MM.1S (cell line): ENCODE results near the gene KCNQ1.

Source experiments
- DNase-seq: peaks from one replicate; pipeline ENCODE4 v3.0.0-alpha.2; 2015
- H2AFZ ChIP-seq: fragments of 300-600 bp; sonication (generic); 2 replicates; pipeline ENCODE4 v1.6.0; 2016; ENCODE audit warnings: antibody characterized with exemption, low read length
- H3F3A ChIP-seq: fragments of 300-600 bp; sonication (generic); 2 replicates; pipeline ENCODE4 v1.6.1; 2016; ENCODE audit warnings: mild to moderate bottlenecking, antibody characterized with exemption, low read length, moderate library complexity, mixed read lengths; ENCODE audit not compliant: insufficient read depth
- H3K27ac ChIP-seq: fragments of 300-600 bp; sonication (generic); 2 replicates; pipeline ENCODE4 v1.5.1; 2016; ENCODE audit warnings: mild to moderate bottlenecking, low read length
- H3K27me3 ChIP-seq: fragments of 300-600 bp; sonication (generic); replicated peaks from 2 replicates; pipeline ENCODE4 v1.6.0; 2016; ENCODE audit warnings: low read length; ENCODE audit not compliant: insufficient read depth
- H3K36me3 ChIP-seq: fragments of 300-600 bp; sonication (generic); replicated peaks from 2 replicates; pipeline ENCODE4 v1.6.1; 2016; ENCODE audit warnings: mild to moderate bottlenecking, low read length, mixed read lengths; ENCODE audit not compliant: insufficient read depth
- H3K4me1 ChIP-seq: fragments of 300-600 bp; sonication (generic); 2 replicates; pipeline ENCODE4 v1.6.1; 2016; ENCODE audit warnings: low read length, mixed read lengths
- H3K4me2 ChIP-seq: fragments of 300-600 bp; sonication (generic); 2 replicates; pipeline ENCODE4 v1.6.0; 2016; ENCODE audit warnings: low read depth, low read length
- H3K4me3 ChIP-seq: fragments of 300-600 bp; sonication (generic); 2 replicates; pipeline ENCODE4 v1.5.1; 2016; ENCODE audit warnings: low read length, mixed read lengths
- H3K79me2 ChIP-seq: fragments of 300-600 bp; sonication (generic); 2 replicates; pipeline ENCODE4 v1.6.1; 2016; ENCODE audit warnings: mixed run types, low read length, mixed read lengths
- H3K9ac ChIP-seq: fragments of 300-600 bp; sonication (generic); 2 replicates; pipeline ENCODE4 v1.6.1; 2016; ENCODE audit warnings: low read length, mixed read lengths
- H3K9me2 ChIP-seq: fragments of 300-600 bp; sonication (generic); replicated peaks from 2 replicates; pipeline ENCODE4 v1.6.1; 2016; ENCODE audit warnings: mild to moderate bottlenecking, low read length, mixed read lengths; ENCODE audit not compliant: insufficient read depth
- H3K9me3 ChIP-seq: fragments of 300-600 bp; sonication (generic); replicated peaks from 2 replicates; pipeline ENCODE4 v1.6.1; 2016; ENCODE audit warnings: mild to moderate bottlenecking, low read length, mixed read lengths; ENCODE audit not compliant: insufficient read depth
- H4K20me1 ChIP-seq: fragments of 300-600 bp; sonication (generic); 2 replicates; pipeline ENCODE4 v1.6.1; 2016; ENCODE audit warnings: mild to moderate bottlenecking, low read length, moderate library complexity, mixed read lengths; ENCODE audit not compliant: insufficient read depth
- EZH2 ChIP-seq: fragments of 300-600 bp; sonication (generic); optimal IDR thresholded peaks from 2 replicates; pipeline ENCODE3; 2017; ENCODE audit warnings: low read depth, mild to moderate bottlenecking, antibody characterized with exemption, low read length, mixed read lengths
- EZH2phosphoT487 ChIP-seq: fragments of 300-600 bp; sonication (generic); IDR thresholded peaks from 2 replicates; pipeline ENCODE4 v1.6.1; 2018; ENCODE audit warnings: antibody characterized with exemption, low read length
- TF ChIP-seq, protein P1 (sequence below): fragments of 300-600 bp; sonication (generic); IDR thresholded peaks from 2 replicates; pipeline ENCODE4 v1.5.1; 2016; ENCODE audit warnings: antibody characterized with exemption, low read length, mixed read lengths

The KCNQ1 gene

DNA sequence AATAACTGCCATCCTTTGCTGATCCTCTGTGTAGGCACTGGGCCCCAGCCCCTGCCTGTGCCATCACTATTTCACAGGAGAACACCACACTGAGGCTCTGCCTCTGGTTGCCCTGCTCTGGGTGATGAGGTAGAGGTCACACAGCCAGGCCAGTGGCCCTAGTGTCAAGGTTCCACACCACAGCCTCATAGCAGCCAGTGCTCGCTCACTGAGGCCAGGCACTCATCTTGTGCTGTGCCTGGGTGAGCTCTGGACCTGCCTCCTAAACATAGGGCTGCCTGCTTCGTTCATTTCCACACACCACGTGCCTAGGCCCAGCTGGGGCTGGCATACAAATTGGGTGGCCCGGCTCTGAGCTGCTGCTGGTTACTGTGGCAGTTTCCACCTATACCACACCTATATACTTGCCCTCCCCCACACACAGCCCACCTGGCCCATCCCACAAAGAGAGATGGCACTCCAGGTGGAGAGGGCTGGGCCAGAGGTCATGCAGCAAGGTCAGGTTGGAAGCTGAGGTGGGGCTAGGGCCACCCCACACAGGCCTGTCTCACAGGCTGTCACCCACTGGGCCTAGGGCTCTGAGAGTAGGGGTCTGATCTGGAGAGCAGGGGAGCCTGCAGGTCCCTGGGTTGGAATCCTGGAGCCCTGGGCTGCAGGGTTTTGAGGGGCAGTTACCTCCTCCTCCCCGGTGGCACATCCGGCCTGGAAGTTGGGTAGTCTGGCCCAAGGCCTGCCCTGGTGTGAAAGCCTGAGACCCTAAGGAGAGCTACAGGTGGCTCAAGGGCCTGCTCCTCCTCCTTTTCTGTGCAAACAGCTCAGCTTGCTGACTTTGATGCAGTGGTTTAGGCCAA, 243.8 kb downstream of the KCNQ1 start:
- TF ChIP-seq EZH2phosphoT487 = no peak
- TF ChIP-seq EZH2 = no peak
- TF ChIP-seq, protein P1, sequence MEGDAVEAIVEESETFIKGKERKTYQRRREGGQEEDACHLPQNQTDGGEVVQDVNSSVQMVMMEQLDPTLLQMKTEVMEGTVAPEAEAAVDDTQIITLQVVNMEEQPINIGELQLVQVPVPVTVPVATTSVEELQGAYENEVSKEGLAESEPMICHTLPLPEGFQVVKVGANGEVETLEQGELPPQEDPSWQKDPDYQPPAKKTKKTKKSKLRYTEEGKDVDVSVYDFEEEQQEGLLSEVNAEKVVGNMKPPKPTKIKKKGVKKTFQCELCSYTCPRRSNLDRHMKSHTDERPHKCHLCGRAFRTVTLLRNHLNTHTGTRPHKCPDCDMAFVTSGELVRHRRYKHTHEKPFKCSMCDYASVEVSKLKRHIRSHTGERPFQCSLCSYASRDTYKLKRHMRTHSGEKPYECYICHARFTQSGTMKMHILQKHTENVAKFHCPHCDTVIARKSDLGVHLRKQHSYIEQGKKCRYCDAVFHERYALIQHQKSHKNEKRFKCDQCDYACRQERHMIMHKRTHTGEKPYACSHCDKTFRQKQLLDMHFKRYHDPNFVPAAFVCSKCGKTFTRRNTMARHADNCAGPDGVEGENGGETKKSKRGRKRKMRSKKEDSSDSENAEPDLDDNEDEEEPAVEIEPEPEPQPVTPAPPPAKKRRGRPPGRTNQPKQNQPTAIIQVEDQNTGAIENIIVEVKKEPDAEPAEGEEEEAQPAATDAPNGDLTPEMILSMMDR = no peak
- no peak overlapping the region for H3K9ac ChIP-seq
- no peaks in the 10 kb centered on the region; the same call in 1 of the 2 replicates for H3K36me3 ChIP-seq
- peak overlapping the region; percentile 60; the same call in 1 of the 2 replicates for H3K27ac ChIP-seq
- no peak overlapping the region for H3K4me2 ChIP-seq
- no peak overlapping the region for H3K4me3 ChIP-seq
- peaks cover 51% of the 10 kb centered on the region for H3K79me2 ChIP-seq
- peaks cover 22% of the 10 kb centered on the region for H3K4me1 ChIP-seq
- no peaks in the 10 kb centered on the region for H3K9me2 ChIP-seq
- H3K27me3 ChIP-seq = no peaks in the 10 kb centered on the region
- no peak overlapping the region for H2AFZ ChIP-seq
- DNase-seq = no peak
- H3K9me3 ChIP-seq = no peaks in the 10 kb centered on the region
- H4K20me1 ChIP-seq = no peaks in the 10 kb centered on the region
- H3F3A ChIP-seq = no peaks in the 10 kb centered on the region

DNA sequence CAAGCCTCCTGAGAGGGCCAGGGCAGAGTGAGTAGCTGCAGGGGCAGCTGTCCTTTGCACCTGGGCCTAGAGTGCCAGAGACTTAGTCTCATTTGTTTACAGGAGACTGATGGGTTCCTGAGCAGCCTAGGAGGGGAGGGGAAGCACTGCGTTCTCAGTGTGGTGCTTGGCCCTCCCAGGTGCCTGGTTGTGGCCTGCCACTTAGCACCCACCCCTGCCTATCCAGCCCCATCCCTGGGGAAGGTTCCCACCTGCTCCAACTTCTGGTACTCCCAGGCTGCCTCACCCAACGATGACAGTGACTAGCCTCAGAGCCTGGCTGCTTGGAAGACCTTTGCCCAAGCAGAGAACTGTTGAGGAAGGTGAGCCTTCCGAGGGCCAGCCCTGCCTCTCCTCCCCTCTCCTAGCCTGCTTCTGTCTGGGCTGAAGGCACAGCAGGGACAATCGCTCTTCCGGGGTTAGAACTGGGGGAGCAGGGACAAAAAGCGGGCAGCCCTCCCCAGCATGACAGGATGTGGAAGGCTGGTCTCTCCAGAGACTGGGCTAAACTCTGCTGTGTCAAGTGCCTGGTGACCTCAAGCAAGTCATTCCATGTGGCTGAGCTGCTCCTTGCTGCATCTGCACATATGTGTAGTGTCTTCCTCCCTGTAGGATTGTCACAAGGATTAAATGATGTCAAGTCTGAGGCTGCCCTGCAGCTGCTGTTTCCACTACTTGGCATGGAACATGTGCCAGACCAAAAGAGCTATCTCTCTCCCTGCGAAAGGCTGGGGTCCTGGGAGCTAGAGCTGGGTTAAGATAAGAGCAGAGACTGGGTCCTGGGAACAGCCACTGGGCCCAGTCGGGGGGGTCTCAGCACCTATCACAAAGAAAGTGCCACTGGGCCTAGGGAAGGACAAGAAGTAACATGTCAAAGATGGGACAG, 245.1 kb downstream of the KCNQ1 start:
- no peak overlapping the region for H2AFZ ChIP-seq
- no peaks in the 10 kb centered on the region for H3K27me3 ChIP-seq
- no peaks in the 10 kb centered on the region for H3K9me3 ChIP-seq
- no peaks in the 10 kb centered on the region; the same call in 1 of the 2 replicates for H3K36me3 ChIP-seq
- H4K20me1 ChIP-seq = no peaks in the 10 kb centered on the region
- H3K9me2 ChIP-seq = no peaks in the 10 kb centered on the region
- H3F3A ChIP-seq = no peaks in the 10 kb centered on the region
- TF ChIP-seq, protein P1 = no peak
- TF ChIP-seq EZH2 (no peak), EZH2phosphoT487 (no peak)
- DNase-seq = peak; percentile 50
- peak overlapping the region; percentile 60; the same call in 1 of the 2 replicates for H3K27ac ChIP-seq
- peaks cover 64% of the 10 kb centered on the region for H3K79me2 ChIP-seq
- no peak overlapping the region for H3K9ac ChIP-seq
- no peak overlapping the region for H3K4me2 ChIP-seq
- H3K4me3 ChIP-seq = no peak overlapping the region
- H3K4me1 ChIP-seq = peaks cover 22% of the 10 kb centered on the region

DNA sequence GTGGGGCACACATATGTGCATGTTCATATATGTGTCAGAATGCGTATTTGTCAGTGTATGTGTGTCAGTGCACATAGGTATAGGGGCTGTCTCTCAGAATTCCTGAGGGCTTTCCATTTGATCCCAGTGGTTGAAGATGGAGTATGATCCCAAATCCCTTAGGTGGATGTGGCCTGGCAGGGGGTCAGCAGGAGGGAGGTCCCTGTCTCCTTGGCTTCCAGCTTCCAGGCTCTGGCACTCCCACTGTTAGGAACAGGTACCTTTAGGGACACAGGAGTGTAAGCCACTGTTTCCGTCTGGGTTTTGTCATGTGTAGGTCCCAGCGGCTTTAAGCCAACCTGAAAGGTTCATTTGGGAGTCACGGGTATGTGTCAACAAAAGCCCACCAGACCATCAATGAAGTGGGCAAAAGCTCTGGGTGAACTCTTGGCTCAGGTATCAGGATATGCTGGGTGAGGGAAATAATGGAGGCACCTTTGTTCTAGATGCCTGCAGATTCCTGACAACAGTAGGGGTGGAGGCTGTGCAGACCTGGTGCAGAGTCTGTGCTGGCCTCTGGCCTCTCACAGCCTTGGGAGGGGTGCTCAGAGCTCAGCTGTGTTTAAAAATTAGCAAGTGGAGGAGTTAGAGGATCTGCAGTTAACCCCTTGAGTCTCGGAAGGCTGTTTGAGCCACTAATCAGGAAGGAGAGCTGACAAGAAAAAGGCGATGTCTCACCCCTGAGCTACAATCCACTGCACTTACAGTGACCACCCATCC, 246.0 kb downstream of the KCNQ1 start:
- Histone ChIP-seq H3K27me3 (no peaks in the 10 kb centered on the region), H3K36me3 (no peaks in the 10 kb centered on the region; the same call in 1 of the 2 replicates), H3K79me2 (peaks cover 73% of the 10 kb centered on the region), H4K20me1 (no peaks in the 10 kb centered on the region), H2AFZ (no peak overlapping the region), H3K9ac (no peak overlapping the region), H3K4me3 (no peak overlapping the region), H3K4me2 (no peak overlapping the region), H3K4me1 (peaks cover 22% of the 10 kb centered on the region), H3K9me3 (no peaks in the 10 kb centered on the region), H3K27ac (peak overlapping the region; percentile 60; the same call in 1 of the 2 replicates), H3F3A (no peaks in the 10 kb centered on the region), H3K9me2 (no peaks in the 10 kb centered on the region)
- DNase-seq = no peak
- TF ChIP-seq EZH2 (no peak), EZH2phosphoT487 (no peak)
- TF ChIP-seq, protein P1 = no peak
